Measurements from ENCODE around the gene KRTAP9-3. TPM values are rescaled to one million over a fixed set of nuclear protein-coding genes. Genes with fewer than 3 reads are reported as not detected.

KRTAP9-3 gene
- total and polyA plus RNA-seq, 2 of the 8 experiments (the other 6 are each of a cell fraction or from before 2014, with no cell fraction given), result not detected

GRCh38 chr17:41231731-41232130 lies 518 bp upstream of the KRTAP9-3 start:
- Histone ChIP-seq H3K18ac (ENCODE audit: extremely low read depth, low read length) (no peak overlapping the region), H3K27ac (ENCODE audit: low read depth, low read length) (no peak overlapping the region), H3K4me2 (ENCODE audit: insufficient read depth in 1 of 2, low read depth in 2 of 2, low read length in 2 of 2) (no peak overlapping the region), H3K4me1 (replicated peaks in 1 of 4; ENCODE audit: control insufficient read depth in 3 of 4, insufficient read depth in 4 of 4, low read length in 3 of 4) (no peaks in the 10 kb centered on the region; a peak in 1 of 7 replicates), H2BK15ac (ENCODE audit: low read length) (0 out of 2 replicates have a peak overlapping the region, but pooled peaks have one; percentile 12), H3K79me2 (ENCODE audit: control insufficient read depth in 1 of 2, insufficient read depth in 2 of 2, low read length in 2 of 2) (no peaks in the 10 kb centered on the region), H2BK5ac (ENCODE audit: low read depth, low read length) (no peak overlapping the region), H3K4ac (replicated peaks; ENCODE audit: insufficient read length, low read depth, low read length) (no peak overlapping the region), H2AFZ (ENCODE audit: low read length) (no peak overlapping the region), H3K56ac (replicated peaks; ENCODE audit: insufficient read length, low read depth, low read length) (no peak overlapping the region), H3K4me3 (ENCODE audit: extremely low read depth in 1 of 4, insufficient read depth in 2 of 4, low read depth in 3 of 4, low read length in 4 of 4) (no peak overlapping the region), H3K23ac (ENCODE audit: insufficient read length) (no peak overlapping the region), H3K23me2 (ENCODE audit: low read depth, low read length) (no peaks in the 10 kb centered on the region), H2BK12ac (ENCODE audit: low read depth, low read length) (no peak overlapping the region), H3K36me3 (ENCODE audit: control insufficient read depth in 2 of 4, insufficient read depth in 4 of 4, low read length in 3 of 4) (no peaks in the 10 kb centered on the region), H3K79me1 (ENCODE audit: low read depth, low read length) (no peaks in the 10 kb centered on the region), H3K9me3 (ENCODE audit: insufficient read depth in 2 of 2, low read depth in 1 of 2, low read length in 1 of 2) (no peaks in the 10 kb centered on the region), H4K8ac (ENCODE audit: extremely low read depth, insufficient read depth, low read length) (no peak overlapping the region), H3K27me3 (replicated peaks in 1 of 4; ENCODE audit: control insufficient read depth in 3 of 4, extremely low read depth in 1 of 4, insufficient read depth in 3 of 4, low read length in 3 of 4) (no peaks in the 10 kb centered on the region), H4K5ac (ENCODE audit: insufficient read length, low read depth, low read length) (no peak overlapping the region), H4K20me1 (replicated peaks in 1 of 2; ENCODE audit: control insufficient read depth in 1 of 2, insufficient read depth in 2 of 2, low read length in 2 of 2) (no peaks in the 10 kb centered on the region), H2AK5ac (ENCODE audit: low read depth, low read length) (no peak overlapping the region), H3K14ac (ENCODE audit: insufficient read length) (no peak overlapping the region), H3K9ac (replicated peaks in 1 of 4; ENCODE audit: extremely low read depth in 1 of 4, low read depth in 3 of 4, low read length in 3 of 4) (no peak overlapping the region), H2BK120ac (replicated peaks; ENCODE audit: low read depth, low read length) (no peak overlapping the region), H4K91ac (replicated peaks; ENCODE audit: insufficient read length, low read length) (no peak overlapping the region), H2BK20ac (ENCODE audit: low read length) (no peak overlapping the region)
- DNase-seq (ENCODE audit: low read depth in 1 of 2, low spot score in 2 of 2) (no peak), FAIRE-seq (no peak)
- TF ChIP-seq POLR2A (IDR thresholded peaks at IDR 0.05; ENCODE audit: control extremely low read depth in 1 of 2, low read depth in 2 of 2, low read length in 2 of 2) (no peak), POU5F1 (IDR thresholded peaks at IDR 0.05; ENCODE audit: low read depth, low read length) (no peak), ZNF274 (IDR thresholded peaks at IDR 0.05; ENCODE audit: borderline replicate concordance, extremely low read depth, low read length) (no peak)
- WGBS, 2 experiments (ENCODE audit: extremely low coverage in 1 of 2, insufficient coverage in 1 of 2, insufficient read length in 1 of 2, insufficient replicate concordance in 2 of 2, low coverage in 1 of 2, low lambda C conversion rate in 2 of 2, missing lambda C conversion rate in 1 of 2), result 95% methylated on average over 6 of the region's 6 CpGs; no CpG with 5 or more reads in 1 of the 2 experiments
- ChIA-PET CTCF (ENCODE audit: partially characterized antibody) (no interaction called here), POLR2A (ENCODE audit: partially characterized antibody) (no interaction called here)
